ENCODE measurements around the gene PDIA5. TPM values are rescaled to one million over a fixed set of nuclear protein-coding genes. Genes with fewer than 3 reads are reported as not detected.
A peak's percentile ranks its signal among the peaks of the same experiment; 100 is the strongest.

The PDIA5 gene
- total RNA-seq, 2 donors from 2014 or later = 57.5 to 68.3 TPM

- peaks cover 9% of the 10 kb centered on the region for H3K4me1 ChIP-seq (ENCODE audit: control insufficient read depth, insufficient read depth, low read length)
- DNase-seq = no peak
- no peak for TF ChIP-seq CTCF (conservative IDR thresholded peaks at IDR 0.05)
- no peak overlapping the region for H3K27ac ChIP-seq (ENCODE audit: low read depth, low read length)
- H3K9ac ChIP-seq (ENCODE audit: extremely low read depth, low read length, poor library complexity, severe bottlenecking) = no peak overlapping the region
- no peaks in the 10 kb centered on the region for H3K27me3 ChIP-seq (ENCODE audit: control insufficient read depth, insufficient read depth, low read length, poor library complexity, severe bottlenecking)
- H3K36me3 ChIP-seq (ENCODE audit: control insufficient read depth, insufficient read depth, low read length) = peaks cover 50% of the 10 kb centered on the region
- no peak overlapping the region for H3K27ac Mint-ChIP-seq
- peaks cover 53% of the 10 kb centered on the region for H3K36me3 Mint-ChIP-seq (ENCODE audit: low read depth)
- H3K27me3 Mint-ChIP-seq (ENCODE audit: insufficient read depth) = no peaks in the 10 kb centered on the region
- H3K4me3 ChIP-seq (ENCODE audit: low read length) = no peak overlapping the region
- H3K4me3 Mint-ChIP-seq = no peak overlapping the region
- peaks cover 39% of the 10 kb centered on the region for H3K9me3 ChIP-seq (ENCODE audit: control insufficient read depth, low read length)
- 86 to 96% methylated on average over 1 to 2 of the region's 2 CpGs for WGBS, 2 experiments (ENCODE audit: insufficient coverage in 1 of 2, insufficient read length in 1 of 2)
- H3K4me1 Mint-ChIP-seq = peaks cover 12% of the 10 kb centered on the region
- H3K9me3 Mint-ChIP-seq = peaks cover 19% of the 10 kb centered on the region
Observed at GRCh38 chr3:123168605-123169004, 101.8 kb downstream of the PDIA5 start.

- peaks cover 9% of the 10 kb centered on the region for H3K4me1 ChIP-seq (ENCODE audit: control insufficient read depth, insufficient read depth, low read length)
- H3K9me3 ChIP-seq (ENCODE audit: control insufficient read depth, low read length) = peaks cover 32% of the 10 kb centered on the region
- WGBS, 2 experiments (ENCODE audit: insufficient coverage in 1 of 2, insufficient read length in 1 of 2) = 70% methylated on average over 5 of the region's 5 CpGs; no CpG with 5 or more reads in 1 of the 2 experiments
- Mint-ChIP-seq H3K4me1 (peaks cover 12% of the 10 kb centered on the region), H3K27ac (peak overlapping the region; percentile 91), H3K27me3 (ENCODE audit: insufficient read depth) (no peaks in the 10 kb centered on the region), H3K9me3 (peaks cover 16% of the 10 kb centered on the region), H3K36me3 (ENCODE audit: low read depth) (peaks cover 44% of the 10 kb centered on the region), H3K4me3 (peak overlapping the region; percentile 1)
- no peak overlapping the region for H3K9ac ChIP-seq (ENCODE audit: extremely low read depth, low read length, poor library complexity, severe bottlenecking)
- no peak overlapping the region for H3K4me3 ChIP-seq (ENCODE audit: low read length)
- TF ChIP-seq CTCF (conservative IDR thresholded peaks at IDR 0.05) = peak; percentile 32
- H3K27ac ChIP-seq (ENCODE audit: low read depth, low read length) = peak overlapping the region; percentile 61
- H3K36me3 ChIP-seq (ENCODE audit: control insufficient read depth, insufficient read depth, low read length) = peaks cover 41% of the 10 kb centered on the region
- no peaks in the 10 kb centered on the region for H3K27me3 ChIP-seq (ENCODE audit: control insufficient read depth, insufficient read depth, low read length, poor library complexity, severe bottlenecking)
- DNase-seq = peak; percentile 80
Observed at GRCh38 chr3:123169492-123169929, 102.7 kb downstream of the PDIA5 start.

- no peak overlapping the region for H3K4me3 ChIP-seq (ENCODE audit: low read length)
- H3K4me3 Mint-ChIP-seq = peak overlapping the region; percentile 1
- H3K36me3 Mint-ChIP-seq (ENCODE audit: low read depth) = peaks cover 42% of the 10 kb centered on the region
- no peak for TF ChIP-seq CTCF (conservative IDR thresholded peaks at IDR 0.05)
- no peaks in the 10 kb centered on the region for H3K27me3 ChIP-seq (ENCODE audit: control insufficient read depth, insufficient read depth, low read length, poor library complexity, severe bottlenecking)
- no peak for DNase-seq
- 40 to 76% methylated on average over 1 to 2 of the region's 2 CpGs for WGBS, 2 experiments (ENCODE audit: insufficient coverage in 1 of 2, insufficient read length in 1 of 2)
- H3K27ac ChIP-seq (ENCODE audit: low read depth, low read length) = peak overlapping the region; percentile 61
- peaks cover 37% of the 10 kb centered on the region for H3K36me3 ChIP-seq (ENCODE audit: control insufficient read depth, insufficient read depth, low read length)
- no peak overlapping the region for H3K9ac ChIP-seq (ENCODE audit: extremely low read depth, low read length, poor library complexity, severe bottlenecking)
- H3K4me1 Mint-ChIP-seq = peaks cover 12% of the 10 kb centered on the region
- no peaks in the 10 kb centered on the region for H3K27me3 Mint-ChIP-seq (ENCODE audit: insufficient read depth)
- peaks cover 12% of the 10 kb centered on the region for H3K9me3 Mint-ChIP-seq
- peaks cover 9% of the 10 kb centered on the region for H3K4me1 ChIP-seq (ENCODE audit: control insufficient read depth, insufficient read depth, low read length)
- peak overlapping the region; percentile 91 for H3K27ac Mint-ChIP-seq
- peaks cover 28% of the 10 kb centered on the region for H3K9me3 ChIP-seq (ENCODE audit: control insufficient read depth, low read length)
Observed at GRCh38 chr3:123169930-123170329, 103.1 kb downstream of the PDIA5 start.
